Measurements from ENCODE around the gene ELN. TPM values are rescaled to one million over a fixed set of nuclear protein-coding genes. Genes with fewer than 3 reads are reported as not detected.

ELN gene
- total and polyA plus RNA-seq, 2 of the 8 experiments (the other 6 are each of a cell fraction or from before 2014, with no cell fraction given) = 5.1 to 5.6 TPM

GRCh38 chr7:74029991-74030415 is 2.0 kb downstream of the ELN start (continued):
- no peak for TF ChIP-seq RFX5 (IDR thresholded peaks at IDR 0.05; ENCODE audit: borderline replicate concordance, low read depth, low read length)
